HepG2 (cell line): ENCODE measurements around the gene MGARP. TPM values are rescaled to one million over a fixed set of nuclear protein-coding genes. Genes with fewer than 3 reads are reported as not detected.

Experiments
- ADNP ChIP-seq: sonication (generic); formaldehyde crosslinking; IDR thresholded peaks from 2 replicates; pipeline ENCODE4 v1.4.0; 2020; ENCODE audit warnings: missing genetic modification reagents
- AHDC1 ChIP-seq: sonication (generic); formaldehyde crosslinking; IDR thresholded peaks from 2 replicates; pipeline ENCODE4 v1.5.1; 2020; ENCODE audit warnings: mild to moderate bottlenecking, missing genetic modification reagents, borderline replicate concordance
- E2F2 ChIP-seq: sonication (generic); formaldehyde crosslinking; IDR thresholded peaks from 2 replicates; pipeline ENCODE4 v1.4.0; 2020; ENCODE audit warnings: missing genetic modification reagents, borderline replicate concordance
- FOXP1 ChIP-seq, 2 experiments: fragments of 450-650 bp in 1 of 2; IDR thresholded peaks; 2 replicates each; pipeline ENCODE4 v1.6.1; 2017 to 2018; ENCODE audit warnings: antibody characterized with exemption in 1 of 2
- HNRNPL ChIP-seq: fragments of 200-400 bp; formaldehyde crosslinking; IDR thresholded peaks from 2 replicates; pipeline ENCODE4 v1.6.1; 2017; ENCODE audit warnings: mild to moderate bottlenecking, low read depth, low read length
- MTF2 ChIP-seq: sonication (generic); formaldehyde crosslinking; IDR thresholded peaks from 2 replicates; pipeline ENCODE4 v1.5.0; 2020; ENCODE audit warnings: missing genetic modification reagents, borderline replicate concordance
- MYNN ChIP-seq: sonication (generic); formaldehyde crosslinking; IDR thresholded peaks from 2 replicates; pipeline ENCODE4 v1.4.0; 2020; ENCODE audit warnings: mild to moderate bottlenecking, low read depth, missing genetic modification reagents
- PCBP2 ChIP-seq: fragments of 200-400 bp; formaldehyde crosslinking; optimal IDR thresholded peaks from 2 replicates; pipeline ENCODE3; 2018; ENCODE audit warnings: low read length, low read depth; ENCODE audit not compliant: poor library complexity, severe bottlenecking
- SOX5 ChIP-seq: IDR thresholded peaks from 2 replicates; pipeline ENCODE4 v1.6.1; 2016; ENCODE audit warnings: borderline replicate concordance
- THAP7 ChIP-seq: sonication (generic); formaldehyde crosslinking; IDR thresholded peaks from 2 replicates; pipeline ENCODE4 v1.8.1; 2023; ENCODE audit warnings: mild to moderate bottlenecking, missing genetic modification reagents
- TRIM24 ChIP-seq: sonication (generic); formaldehyde crosslinking; IDR thresholded peaks from 2 replicates; pipeline ENCODE4 v1.8.0; 2022; ENCODE audit warnings: mild to moderate bottlenecking, missing genetic modification reagents
- U2AF1 ChIP-seq: fragments of 200-400 bp; formaldehyde crosslinking; optimal IDR thresholded peaks from 2 replicates; pipeline ENCODE3; 2017; ENCODE audit warnings: mild to moderate bottlenecking, low read depth, low read length
- ZNF121 ChIP-seq: sonication (generic); formaldehyde crosslinking; IDR thresholded peaks from 2 replicates; pipeline ENCODE4 v1.5.0; 2020; ENCODE audit warnings: mild to moderate bottlenecking, missing genetic modification reagents
- ZNF232 ChIP-seq: sonication (generic); formaldehyde crosslinking; IDR thresholded peaks from 2 replicates; pipeline ENCODE4 v1.4.0; 2020; ENCODE audit warnings: missing genetic modification reagents, borderline replicate concordance
- ZNF574 ChIP-seq: sonication (generic); formaldehyde crosslinking; IDR thresholded peaks from 2 replicates; pipeline ENCODE4 v1.4.0; 2020; ENCODE audit warnings: missing genetic modification reagents
- ZNF580 ChIP-seq: IDR thresholded peaks from 2 replicates; pipeline ENCODE4 v1.6.1; 2016; ENCODE audit warnings: low read depth, borderline replicate concordance
- ZNF83 ChIP-seq: sonication (generic); formaldehyde crosslinking; IDR thresholded peaks from 2 replicates; pipeline ENCODE4 v1.4.0; 2020; ENCODE audit warnings: missing genetic modification reagents, mild to moderate bottlenecking, borderline replicate concordance
- polyA plus RNA-seq, 8 experiments: library from polyadenylated mRNA; depleted of rRNA in 3 of 8; stranded (reverse) in 7 of 8; unstranded in 1 of 8; fragments of >200 nt; fragmentation: Illumina TruSeq in 4 of 8; extraction: Trizol in 4 of 8; gene quantifications; 2 replicates each; pipeline versions ENCODE4 v1.2.1 to v1.2.3, GENCODE V29; 2011 to 2016; ENCODE audit warnings: low read depth in 4 of 8, missing spikeins in 1 of 8, mixed read lengths in 1 of 8; ENCODE audit not compliant: insufficient read depth in 1 of 8
- total RNA-seq, 5 experiments: library from RNA; depleted of rRNA; stranded (reverse); fragments of >200 nt; fragmentation: Illumina TruSeq; extraction: Trizol; gene quantifications; 2 replicates each; pipeline ENCODE4 v1.2.3, GENCODE V29; 2016; ENCODE audit warnings: low read depth in 1 of 5

Gene MGARP
- total and polyA plus RNA-seq, 2 of the 13 experiments (the other 11 are each of a cell fraction or from before 2014, with no cell fraction given): 0.11 to 0.13 TPM

GRCh38 chr4:139301113-139301820 lies 21.2 kb upstream of the MGARP start, which contains the start of gene NAA15 (continued):
- TF ChIP-seq ZNF574 (CRISPR knock-in tag) (peak; percentile 92), ZNF232 (no peak), SOX5 (CRISPR knock-in tag) (peak; percentile 49; the same call in 1 of the 2 replicates), E2F2 (no peak), AHDC1 (no peak), U2AF1 (no peak), ZNF83 (CRISPR knock-in tag) (no peak), ADNP (CRISPR knock-in tag) (no peak), THAP7 (CRISPR knock-in tag) (peak; percentile 75; the same call in 1 of the 2 replicates), ZNF580 (CRISPR knock-in tag) (peak; percentile 78; the same call in 1 of the 2 replicates), FOXP1 (IDR thresholded peaks at IDR 0.05) (no peak), FOXP1 (CRISPR knock-in tag; IDR thresholded peaks at IDR 0.05) (no peak), ZNF121 (CRISPR knock-in tag) (no peak), MTF2 (CRISPR knock-in tag) (no peak), HNRNPL (peak; percentile 49; the same call in 1 of the 2 replicates), MYNN (no peak), TRIM24 (CRISPR knock-in tag) (no peak), PCBP2 (no peak)
